NCI-H524 (cell line): Measurements from ENCODE around the gene EEIG1.

Experiments
- DNase-seq, 2 experiments: peaks; one replicate each; lab custom pipeline; 2025; lab: John Stamatoyannopoulos, UW

Gene EEIG1

GRCh38 chr9:127959841-127960409 lies 20.9 kb downstream of the EEIG1 start:
- no peak for DNase-seq

- no peak for DNase-seq
Observed at GRCh38 chr9:127959398-127959797, 21.4 kb downstream of the EEIG1 start.

DNA sequence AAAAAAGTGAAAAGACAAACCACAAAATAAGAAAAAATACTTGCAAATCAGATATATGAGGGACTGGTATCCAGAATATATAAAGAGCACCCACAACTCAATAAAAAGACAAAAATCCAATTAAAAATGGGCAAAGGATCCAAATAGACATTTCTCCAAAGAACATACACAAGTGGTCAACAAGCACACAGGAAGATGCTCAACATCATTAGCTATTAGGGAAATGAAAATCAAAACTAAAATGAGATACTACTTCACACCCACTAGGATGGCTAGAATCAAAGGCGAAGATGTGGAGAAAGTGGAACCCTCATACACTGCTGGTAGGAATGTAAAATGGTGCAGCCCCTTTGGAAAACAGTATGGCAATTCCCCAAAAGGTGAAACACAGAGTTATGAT lies 22.1 kb downstream of the EEIG1 start:
- DNase-seq = no peak

- peak; percentile 56 to 81 for DNase-seq
Observed at GRCh38 chr9:127955294-127956015, 25.3 kb downstream of the EEIG1 start.

- no peak for DNase-seq
Observed at GRCh38 chr9:127954831-127955293, 25.9 kb downstream of the EEIG1 start.

- DNase-seq = no peak
Observed at GRCh38 chr9:127953768-127954505, 26.9 kb downstream of the EEIG1 start.

GRCh38 chr9:127953154-127953553 lies 27.6 kb downstream of the EEIG1 start:
- DNase-seq = no peak

DNA sequence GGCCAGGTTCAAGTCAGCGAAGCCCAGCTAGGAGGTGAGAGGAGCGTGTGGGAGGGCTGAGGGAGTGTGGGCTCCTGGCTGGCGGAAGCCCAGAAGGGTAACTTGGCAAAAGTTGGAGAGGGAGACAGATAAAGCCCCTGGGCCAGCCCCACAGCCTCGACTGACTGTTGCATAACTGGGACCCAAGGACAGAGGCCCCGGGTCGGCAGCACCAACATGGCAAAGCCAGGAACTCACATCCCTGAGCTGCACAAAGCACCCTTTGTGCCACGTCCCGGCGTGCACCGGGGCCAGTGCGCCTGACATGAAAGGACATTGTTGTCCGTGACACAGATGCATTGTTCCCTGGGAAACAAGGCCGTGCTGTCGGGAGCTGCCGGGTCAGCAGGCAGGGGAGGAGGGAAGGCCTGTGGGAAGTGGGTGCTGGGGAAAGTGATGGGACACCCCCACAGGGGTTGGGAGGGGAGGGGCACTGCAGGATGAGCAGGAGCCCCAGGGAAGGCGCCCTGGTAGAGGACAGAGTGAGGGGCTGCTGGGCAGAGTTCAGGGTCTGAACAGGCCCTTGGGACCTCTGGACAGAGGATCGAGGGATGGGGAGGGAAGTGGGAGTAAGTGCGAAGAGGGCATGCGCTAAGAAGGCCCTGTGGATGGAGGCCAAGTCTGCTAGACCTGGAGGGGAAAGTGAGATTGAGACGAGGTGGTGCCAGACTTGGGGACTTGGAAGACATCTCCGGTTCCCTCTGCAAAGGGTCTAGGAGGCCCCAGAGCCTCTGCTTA lies 30.1 kb downstream of the EEIG1 start:
- no peak for DNase-seq

DNA sequence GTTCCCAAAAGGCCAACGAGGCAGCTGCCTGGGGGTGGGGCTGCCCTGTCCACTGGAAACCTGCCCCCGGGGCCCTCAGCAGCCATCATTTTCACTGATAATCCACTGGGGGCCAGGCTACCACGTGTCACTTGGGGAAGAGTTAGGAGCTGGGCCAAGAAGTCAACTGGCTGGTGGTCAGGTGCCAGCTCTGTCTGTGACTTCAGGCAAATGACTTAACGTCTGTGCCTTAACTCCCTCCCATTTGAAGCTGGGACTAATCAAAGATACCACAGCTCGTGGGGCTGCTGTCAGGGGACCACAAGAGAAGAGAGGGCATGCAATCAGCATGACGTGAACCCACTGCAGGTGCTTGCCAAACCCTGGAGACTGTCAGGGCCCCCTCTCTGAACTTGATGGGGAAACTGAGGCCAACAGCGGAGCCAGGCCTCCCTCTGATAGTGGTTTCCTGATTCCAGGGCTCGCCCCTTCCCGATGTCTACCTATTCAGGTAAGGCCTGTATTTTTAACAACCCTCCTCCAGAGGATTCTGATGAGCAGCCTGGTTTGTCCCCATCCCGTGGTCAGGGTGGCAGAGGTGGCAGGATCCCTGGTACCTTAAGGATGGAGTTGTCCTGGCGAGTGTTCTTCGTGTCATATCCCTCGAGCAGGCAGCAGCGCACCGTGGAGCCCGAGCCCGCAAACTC lies 30.8 kb downstream of the EEIG1 start:
- DNase-seq = no peak

- no peak for DNase-seq
Observed at GRCh38 chr9:127947841-127948710, 32.7 kb downstream of the EEIG1 start.

GRCh38 chr9:127946728-127947127 lies 34.1 kb downstream of the EEIG1 start:
- no peak for DNase-seq

- DNase-seq = no peak
Observed at GRCh38 chr9:127945942-127946341, 34.8 kb downstream of the EEIG1 start.

GRCh38 chr9:127945338-127945737 lies 35.5 kb downstream of the EEIG1 start:
- no peak for DNase-seq

DNA sequence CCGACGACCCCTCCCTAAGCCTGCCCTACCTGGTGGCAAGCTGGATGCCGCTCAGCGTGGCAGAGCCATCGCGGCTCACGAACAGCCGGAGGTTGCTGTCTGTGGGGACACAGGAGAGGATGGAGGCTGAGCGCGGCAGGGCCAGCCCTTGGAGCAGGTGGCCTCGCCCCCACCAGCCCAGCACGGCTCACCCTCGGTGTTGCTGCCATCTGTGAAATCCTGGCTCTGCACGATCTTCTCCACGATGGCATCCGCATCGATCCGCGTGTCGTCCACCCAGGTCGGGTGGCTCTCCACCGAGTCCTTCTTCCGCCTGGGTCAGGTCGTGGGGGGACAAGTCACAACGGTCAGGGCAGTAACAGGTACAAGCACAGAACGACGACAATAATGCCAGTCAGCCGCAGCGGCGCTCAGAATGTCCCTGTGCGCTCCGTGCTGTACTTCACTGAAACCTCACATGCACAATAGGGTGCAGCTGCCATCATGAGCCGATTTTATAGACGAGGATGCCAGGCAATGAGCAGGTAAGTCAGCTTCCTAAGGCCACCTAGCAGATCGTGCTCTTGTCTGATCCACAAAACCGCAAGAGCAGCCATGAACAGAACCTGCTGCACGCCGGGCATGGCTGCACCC lies 36.1 kb downstream of the EEIG1 start:
- DNase-seq = no peak

GRCh38 chr9:127943731-127944144 lies 37.1 kb downstream of the EEIG1 start:
- DNase-seq = peak; percentile 32 to 71

- no peak for DNase-seq
Observed at GRCh38 chr9:127943011-127943662, 37.7 kb downstream of the EEIG1 start.

DNA sequence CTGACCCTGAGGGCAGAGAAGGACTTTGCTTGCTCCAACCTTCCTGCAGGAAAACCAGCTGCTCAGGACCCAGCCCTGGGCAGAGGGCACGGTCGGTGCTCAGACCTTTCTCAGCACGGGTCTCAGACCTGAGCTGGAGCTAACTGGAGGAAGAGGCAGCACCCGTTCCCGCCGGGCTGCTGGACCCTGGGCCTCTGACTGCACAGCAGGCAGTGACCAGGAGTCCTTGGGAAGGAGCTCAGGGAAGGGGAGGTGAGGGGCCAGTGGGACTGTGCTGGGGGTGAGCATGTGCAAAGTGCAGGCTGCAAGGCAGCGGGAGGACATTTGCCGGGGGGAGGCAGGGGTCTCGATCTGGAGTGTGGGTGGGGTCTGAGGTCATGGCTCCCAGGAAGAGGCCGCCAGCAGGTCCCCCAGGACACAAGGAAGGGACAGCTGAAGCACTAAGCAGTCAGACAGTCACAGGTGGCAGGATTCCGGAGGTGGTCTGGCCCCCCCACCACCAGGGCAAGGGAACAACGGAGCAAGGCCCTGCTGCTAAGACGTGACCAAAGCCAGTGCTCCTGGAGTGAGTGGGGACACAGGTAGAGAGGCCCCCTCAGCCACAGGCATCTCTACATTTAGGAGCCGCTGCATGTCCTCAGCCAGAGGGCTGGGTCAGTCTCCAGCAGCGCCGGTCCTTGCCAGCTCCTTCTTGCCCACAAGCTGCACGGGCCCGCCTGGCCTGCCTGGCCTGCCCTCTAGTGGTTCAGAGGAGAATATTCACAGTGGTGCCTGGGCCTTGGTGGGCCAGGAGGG lies 38.4 kb downstream of the EEIG1 start:
- peak in 1 of 2 experiments; percentile 65 for DNase-seq

GRCh38 chr9:127941961-127942215 lies 38.9 kb downstream of the EEIG1 start:
- no peak for DNase-seq
